Breast epithelium (tissue), 3 donors: ENCODE data around the gene EFCAB5.

Source experiments
- CTCF ChIP-seq, 3 donors: fragments of 450-650 bp; IDR thresholded peaks; one replicate each; pipeline ENCODE4 v1.5.1; 2016 to 2017; ENCODE audit warnings: antibody characterized with exemption in 3 of 3, mild to moderate bottlenecking in 3 of 3, moderate library complexity in 3 of 3
- POLR2AphosphoS5 ChIP-seq, 3 donors: sonication (generic); formaldehyde crosslinking; IDR thresholded peaks; one replicate each; pipeline ENCODE4 v1.6.1; 2017; ENCODE audit warnings: antibody characterized with exemption in 3 of 3

- TF ChIP-seq POLR2AphosphoS5 (IDR thresholded peaks at IDR 0.05) (no peak), CTCF (IDR thresholded peaks at IDR 0.05) (no peak)
These were observed 193.1 kb downstream of the EFCAB5 start for GRCh38 chr17:30134551-30134950.
